Fibroblast of lung (primary cell): ENCODE results near the gene TP53INP2.

Experiments
- EZH2 ChIP-seq: IDR thresholded peaks from 2 replicates; pipeline ENCODE4 v1.5.1; 2012; ENCODE audit warnings: low read length, control low read depth, mild to moderate bottlenecking; ENCODE audit errors: missing control alignments
- TF ChIP-seq, protein P1 (sequence below), 2 donors: IDR thresholded peaks in 1 of 2; conservative IDR thresholded peaks in 1 of 2; 1 replicate in 1 of 2; 2 replicates in 1 of 2; pipeline ENCODE4 v1.5.1; 2011 to 2012; ENCODE audit warnings: low read length in 2 of 2, control low read depth in 1 of 2, inconsistent platforms in 1 of 2, low read depth in 1 of 2, mild to moderate bottlenecking in 1 of 2

GRCh38 chr20:34744340-34744739, 40.2 kb downstream of the TP53INP2 start:
- TF ChIP-seq, protein P1, sequence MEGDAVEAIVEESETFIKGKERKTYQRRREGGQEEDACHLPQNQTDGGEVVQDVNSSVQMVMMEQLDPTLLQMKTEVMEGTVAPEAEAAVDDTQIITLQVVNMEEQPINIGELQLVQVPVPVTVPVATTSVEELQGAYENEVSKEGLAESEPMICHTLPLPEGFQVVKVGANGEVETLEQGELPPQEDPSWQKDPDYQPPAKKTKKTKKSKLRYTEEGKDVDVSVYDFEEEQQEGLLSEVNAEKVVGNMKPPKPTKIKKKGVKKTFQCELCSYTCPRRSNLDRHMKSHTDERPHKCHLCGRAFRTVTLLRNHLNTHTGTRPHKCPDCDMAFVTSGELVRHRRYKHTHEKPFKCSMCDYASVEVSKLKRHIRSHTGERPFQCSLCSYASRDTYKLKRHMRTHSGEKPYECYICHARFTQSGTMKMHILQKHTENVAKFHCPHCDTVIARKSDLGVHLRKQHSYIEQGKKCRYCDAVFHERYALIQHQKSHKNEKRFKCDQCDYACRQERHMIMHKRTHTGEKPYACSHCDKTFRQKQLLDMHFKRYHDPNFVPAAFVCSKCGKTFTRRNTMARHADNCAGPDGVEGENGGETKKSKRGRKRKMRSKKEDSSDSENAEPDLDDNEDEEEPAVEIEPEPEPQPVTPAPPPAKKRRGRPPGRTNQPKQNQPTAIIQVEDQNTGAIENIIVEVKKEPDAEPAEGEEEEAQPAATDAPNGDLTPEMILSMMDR (conservative IDR thresholded peaks at IDR 0.05 in 1 of 2, IDR thresholded peaks at IDR 0.05 in 1 of 2; ENCODE audit: low read depth in 1 of 2, low read length in 2 of 2): no peak
- TF ChIP-seq EZH2: no peak
